A549 (cell line): ENCODE measurements around the gene PRKCZ.

Experiments used
- CTCF ChIP-seq: fragments of >200 bp; sonication (Bioruptor Twin); formaldehyde crosslinking; IDR thresholded peaks from 3 replicates; pipeline ENCODE4 v1.5.1; 2016
- FOSL2 ChIP-seq, 2 experiments: fragments of 450-650 bp in 1 of 2; fragments of >200 bp in 1 of 2; sonication (Bioruptor Twin) in 1 of 2; formaldehyde crosslinking; IDR thresholded peaks; 2 replicates each; pipeline versions ENCODE4 v1.5.0 to v1.6.1; 2016 to 2020; ENCODE audit warnings: mild to moderate bottlenecking in 1 of 2, moderate library complexity in 1 of 2
- JUNB ChIP-seq: fragments of >200 bp; sonication (Bioruptor Twin); formaldehyde crosslinking; IDR thresholded peaks from 2 replicates; pipeline ENCODE4 v1.6.1; 2016
- MAFK ChIP-seq: fragments of 450-650 bp; IDR thresholded peaks from 2 replicates; pipeline ENCODE4 v1.6.1; 2014; ENCODE audit not compliant: partially characterized antibody
- PBX3 ChIP-seq: IDR thresholded peaks from 2 replicates; pipeline ENCODE4 v1.6.1; 2012
- POLR2A ChIP-seq: IDR thresholded peaks from 2 replicates; pipeline ENCODE4 v1.6.1; 2012; ENCODE audit warnings: mild to moderate bottlenecking, low read length
- RAD21 ChIP-seq, 2 experiments: fragments of >200 bp in 1 of 2; sonication (Bioruptor Twin) in 1 of 2; formaldehyde crosslinking in 1 of 2; IDR thresholded peaks in 1 of 2; conservative IDR thresholded peaks in 1 of 2; 2 replicates in 1 of 2; 3 replicates in 1 of 2; pipeline ENCODE4 v1.6.1; 2012 to 2018; ENCODE audit warnings: inconsistent platforms in 1 of 2
- SMC3 ChIP-seq: fragments of >200 bp; sonication (Bioruptor Twin); formaldehyde crosslinking; IDR thresholded peaks from 3 replicates; pipeline ENCODE4 v1.6.1; 2018; ENCODE audit warnings: inconsistent platforms
- USF2 ChIP-seq: fragments of 450-650 bp; IDR thresholded peaks from 2 replicates; pipeline ENCODE4 v1.6.1; 2014; ENCODE audit warnings: antibody characterized with exemption

GRCh38 chr1:2137257-2138121 is 87.3 kb downstream of the PRKCZ start:
- TF ChIP-seq RAD21 (conservative IDR thresholded peaks at IDR 0.05 in 1 of 2, IDR thresholded peaks at IDR 0.05 in 1 of 2) = no peak
- no peak for TF ChIP-seq CTCF
- no peak for TF ChIP-seq PBX3
- TF ChIP-seq MAFK = no peak
- TF ChIP-seq USF2 = no peak
- no peak for TF ChIP-seq POLR2A
- TF ChIP-seq SMC3 = no peak
- TF ChIP-seq FOSL2 (IDR thresholded peaks at IDR 0.05) = no peak
- TF ChIP-seq FOSL2 (CRISPR knock-in tag; IDR thresholded peaks at IDR 0.05) = no peak
- TF ChIP-seq JUNB = no peak
